Measurements from ENCODE around the gene FAM184A.

The FAM184A gene

GRCh38 chr6:119096721-119097565, 18.5 kb upstream of the FAM184A start:
- no peak for DNase-seq

DNA sequence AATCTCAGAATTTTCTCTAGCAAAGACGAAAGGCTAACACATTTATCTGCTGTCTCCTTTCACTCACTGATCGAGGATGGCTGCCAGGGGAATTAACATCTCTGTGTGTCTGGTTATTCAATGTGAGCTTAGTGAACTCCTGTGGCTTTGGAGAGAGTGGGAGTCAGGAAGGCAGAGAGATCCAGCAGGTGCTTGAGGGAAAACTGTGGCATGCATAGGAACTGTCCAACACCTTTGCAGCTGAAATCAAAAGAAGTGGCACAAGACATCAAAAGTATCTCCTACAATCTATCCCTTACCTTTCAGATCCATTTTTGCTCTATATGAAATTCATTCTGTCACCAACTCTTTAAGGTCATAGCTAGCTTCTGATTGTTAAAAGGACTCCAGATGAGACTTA, 11.8 kb upstream of the FAM184A start:
- DNase-seq, result no peak

DNA sequence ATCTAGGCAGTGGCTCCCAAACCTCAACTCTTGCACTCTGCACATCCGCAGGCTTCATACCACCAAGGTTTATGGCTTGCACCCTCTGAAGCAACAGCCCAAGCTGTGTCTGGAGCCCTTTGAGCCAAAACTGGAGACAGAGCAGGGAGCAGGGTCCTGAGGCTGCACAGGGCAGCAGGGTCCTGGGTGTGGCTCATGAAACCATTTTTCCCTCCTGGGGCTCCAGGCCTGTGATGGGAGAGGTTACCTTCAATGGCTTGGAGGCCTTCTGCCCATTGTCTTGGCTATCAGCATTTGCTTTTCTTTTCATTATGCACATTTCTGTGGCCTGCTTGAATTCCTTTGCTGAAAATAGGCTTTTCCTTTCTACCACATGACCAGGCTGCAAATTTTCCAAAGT, 6.3 kb upstream of the FAM184A start:
- DNase-seq, result no peak

DNA sequence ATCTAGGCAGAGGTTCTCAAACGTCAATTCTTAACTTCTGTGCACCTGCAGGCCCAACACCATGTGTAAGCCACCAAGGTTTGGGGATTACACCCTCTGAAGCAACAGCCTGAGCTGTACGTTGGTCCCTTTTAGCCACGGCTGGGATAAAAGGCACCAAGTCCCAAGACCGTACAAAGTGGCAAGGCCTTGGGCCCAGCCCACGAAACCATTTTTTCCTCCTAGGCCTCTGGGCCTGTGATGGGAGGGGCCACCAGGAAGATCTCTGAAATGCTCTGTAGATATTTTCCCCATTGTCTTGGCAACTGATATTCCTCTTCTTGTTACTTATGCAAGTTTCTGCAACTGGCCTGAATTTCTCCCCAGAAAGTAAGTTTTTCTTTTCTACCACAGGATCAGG, 4.5 kb upstream of the FAM184A start:
- DNase-seq, result no peak

DNA sequence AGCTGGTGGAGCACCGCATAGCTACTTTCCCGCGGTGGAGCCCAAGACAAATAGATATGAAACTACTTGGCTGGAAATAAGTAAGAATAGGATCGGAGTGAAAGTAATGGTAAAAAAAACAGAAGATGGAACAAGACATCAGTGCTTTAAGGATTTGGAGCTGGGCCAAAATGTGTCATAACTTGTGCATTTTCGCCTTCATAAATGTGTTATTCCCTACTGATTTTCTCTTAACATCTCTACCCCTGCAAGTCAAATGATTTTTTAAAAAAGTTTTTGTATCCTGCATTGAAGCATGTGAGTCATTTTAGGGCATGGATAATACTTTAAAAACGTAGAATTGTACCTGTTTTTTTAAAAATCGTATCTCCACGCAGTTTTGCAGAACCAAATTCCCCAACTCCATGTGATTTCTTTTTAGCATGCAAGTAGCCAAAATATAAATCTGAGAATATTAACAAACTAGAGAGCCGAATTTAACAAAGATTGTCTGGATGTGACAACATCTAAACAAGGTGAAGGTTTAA, 882 bp upstream of the FAM184A start:
- DNase-seq, result no peak

- DNase-seq, result peak; percentile 12 to 69 (median 41)
Measured at GRCh38 chr6:119077643-119078375, 655 bp downstream of the FAM184A start.

- DNase-seq, result no peak
Measured at GRCh38 chr6:119077391-119077642, 1.1 kb downstream of the FAM184A start.

- peak in 2 of 5 experiments; percentile 2 to 11 for DNase-seq
Measured at GRCh38 chr6:119076576-119077390, 1.7 kb downstream of the FAM184A start.

- DNase-seq, result peak in 1 of 5 experiments; percentile 22
Measured at GRCh38 chr6:119076173-119076572, 2.3 kb downstream of the FAM184A start.

- DNase-seq, result no peak
Measured at GRCh38 chr6:119075200-119075981, 3.1 kb downstream of the FAM184A start.

DNA sequence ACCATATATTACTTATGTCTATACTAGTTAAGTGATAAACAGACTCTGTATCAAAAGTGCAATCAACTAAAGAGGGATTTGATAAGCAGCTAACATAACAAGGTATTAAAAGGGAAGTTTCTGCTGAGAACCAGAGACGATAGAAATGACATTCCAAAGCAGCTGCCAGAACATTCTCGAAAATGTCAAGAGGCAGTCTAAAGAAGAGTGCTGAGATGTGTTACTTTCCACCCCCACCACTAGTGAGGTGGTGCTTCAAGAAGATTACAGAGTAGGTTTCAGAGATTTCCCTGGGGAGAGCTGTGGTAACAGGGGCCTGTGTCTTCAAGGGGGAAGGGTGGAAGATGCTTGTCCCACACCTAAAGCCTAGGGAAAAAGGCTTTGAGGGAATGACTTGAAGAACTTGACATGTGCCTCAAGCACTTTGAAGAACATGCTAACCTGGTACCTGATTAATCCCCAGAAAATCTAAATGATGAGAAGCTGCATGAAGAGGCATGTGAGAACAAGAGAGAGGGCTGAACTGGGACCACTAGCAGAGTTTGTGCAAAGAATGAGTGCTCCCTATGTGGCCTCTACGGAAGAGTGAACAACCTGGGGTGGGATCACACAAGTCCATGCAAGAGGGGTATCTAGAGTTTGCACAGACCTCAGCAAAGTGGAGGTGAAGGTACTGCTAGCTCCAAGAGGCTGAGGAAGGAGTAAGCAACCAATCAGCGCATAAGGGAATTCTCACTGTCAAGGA, 5.0 kb downstream of the FAM184A start:
- no peak for DNase-seq

DNA sequence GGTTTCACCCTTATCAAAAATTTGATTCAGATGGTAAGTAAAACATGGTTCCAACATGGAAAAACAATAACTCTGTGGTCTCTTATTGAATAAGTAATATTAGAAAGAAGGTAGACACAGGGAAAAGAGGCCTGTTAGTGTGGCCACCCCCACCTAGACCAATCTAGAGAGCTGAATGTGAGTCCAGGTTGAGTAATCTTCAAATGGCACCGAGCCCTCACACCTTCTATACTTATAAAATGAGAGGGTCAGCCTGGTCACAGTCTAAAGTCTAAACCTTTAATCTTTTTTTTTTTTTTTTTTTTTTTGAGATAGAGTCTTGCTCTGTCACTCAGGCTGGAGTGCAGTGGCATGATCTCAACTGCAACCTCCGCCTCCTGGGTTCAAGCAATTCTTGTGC, 6.9 kb downstream of the FAM184A start:
- no peak for DNase-seq

DNA sequence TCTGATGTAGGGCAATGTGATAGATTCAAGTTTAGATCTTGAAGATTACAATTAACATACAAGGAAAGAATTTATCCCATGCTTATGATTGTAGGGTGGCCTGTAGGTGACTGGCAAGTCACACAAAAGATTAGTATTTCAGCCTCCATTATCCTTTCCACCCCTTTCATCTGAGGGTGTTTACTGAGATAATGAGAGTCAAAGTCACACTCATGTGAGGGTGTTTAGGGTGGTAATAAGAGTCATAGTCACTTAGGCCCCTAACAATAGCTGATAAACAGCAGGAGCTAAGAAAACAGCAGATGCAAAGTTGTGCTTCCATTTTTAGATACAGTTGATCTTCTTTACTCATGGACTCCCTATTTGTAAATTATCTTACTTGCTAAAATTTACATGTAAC, 11.4 kb downstream of the FAM184A start:
- DNase-seq, result no peak

GRCh38 chr6:119066517-119066916, 11.9 kb downstream of the FAM184A start:
- no peak for DNase-seq

DNA sequence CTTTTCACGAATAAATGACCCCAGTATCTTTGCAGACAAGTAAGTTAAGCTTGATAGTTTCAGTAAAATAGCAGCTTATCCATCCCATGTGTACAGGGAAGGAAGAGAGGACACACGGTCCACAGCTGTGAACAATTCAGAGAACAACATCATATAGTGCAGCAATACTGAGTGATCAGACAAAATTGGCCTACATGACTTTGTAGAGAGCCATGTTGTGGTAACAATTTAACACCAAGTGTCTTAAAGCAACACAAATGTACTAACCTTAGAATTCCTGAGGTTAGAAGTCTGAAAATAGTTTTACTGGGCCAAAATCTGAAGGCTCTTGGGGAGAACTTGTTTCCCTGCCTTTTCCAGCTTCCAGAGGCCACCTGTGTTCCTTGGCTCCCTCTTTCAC, 12.5 kb downstream of the FAM184A start:
- no peak for DNase-seq

GRCh38 chr6:119065382-119065781, 13.1 kb downstream of the FAM184A start:
- no peak for DNase-seq

- no peak for DNase-seq
Measured at GRCh38 chr6:119063491-119063890, 15.0 kb downstream of the FAM184A start.

- DNase-seq, result no peak
Measured at GRCh38 chr6:119061215-119061614, 17.2 kb downstream of the FAM184A start.

GRCh38 chr6:119060255-119060907, 18.1 kb downstream of the FAM184A start:
- no peak for DNase-seq

DNA sequence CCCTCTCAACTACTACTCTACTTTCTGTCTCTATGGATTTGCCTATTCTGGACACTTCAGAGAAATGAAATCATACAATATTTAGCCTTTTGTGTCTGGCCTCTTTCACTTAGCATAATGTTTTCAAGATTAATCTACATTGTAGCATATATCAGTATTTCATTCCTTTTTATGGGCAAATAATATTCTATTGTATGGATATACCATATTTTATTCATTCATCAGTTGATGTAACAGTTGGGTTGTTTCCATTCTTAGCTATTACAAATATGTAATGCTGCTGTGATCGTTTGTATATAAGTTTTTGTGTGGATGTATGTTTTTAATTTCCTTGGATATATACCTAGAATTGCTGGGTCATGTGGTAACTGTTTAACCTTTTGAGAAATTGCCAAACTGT, 23.4 kb downstream of the FAM184A start:
- no peak for DNase-seq

GRCh38 chr6:119052987-119053386, 25.5 kb downstream of the FAM184A start:
- peak in 1 of 5 experiments; percentile 56 for DNase-seq

Data from T-helper 2 cell (primary cell).